ENCODE results near the gene CCKAR. TPM values are rescaled to one million over a fixed set of nuclear protein-coding genes. Genes with fewer than 3 reads are reported as not detected.

CCKAR gene
- total RNA-seq, 2 donors from 2014 or later = 1.0 TPM; not detected in 1

GRCh38 chr4:26433556-26433955 lies 56.7 kb downstream of the CCKAR start:
- TF ChIP-seq POLR2A (IDR thresholded peaks at IDR 0.05) = no peak
- TF ChIP-seq CTCF (IDR thresholded peaks at IDR 0.05) = no peak
- Histone ChIP-seq H3K4me1 (peaks cover 30% of the 10 kb centered on the region), H3K27me3 (no peaks in the 10 kb centered on the region), H3K36me3 (replicated peaks in 1 of 2; ENCODE audit: insufficient read depth in 1 of 2, low read depth in 2 of 2) (no peaks in the 10 kb centered on the region), H3K27ac (peak overlapping the region in 2 of 4 donors; percentile 6 to 8), H3K4me3 (no peak overlapping the region), H3K9me3 (no peaks in the 10 kb centered on the region)
- intact Hi-C loops (cut with DNase I) = no loop called here
- DNase-seq = no peak
- no peak for ATAC-seq
- 73 to 82% methylated on average over 1 of the region's 1 CpG for WGBS, 2 donors

GRCh38 chr4:26432419-26432818 lies 57.9 kb downstream of the CCKAR start:
- peak overlapping the region in 3 of 4 donors; percentile 1 to 53 (median 8) for H3K27ac ChIP-seq
- H3K27me3 ChIP-seq = no peaks in the 10 kb centered on the region

GRCh38 chr4:26431461-26432180 lies 58.7 kb downstream of the CCKAR start:
- ATAC-seq (no peak), DNase-seq (no peak)
- H3K4me3 ChIP-seq = no peak overlapping the region
- no peaks in the 10 kb centered on the region for H3K9me3 ChIP-seq
- WGBS, 2 donors = 37 to 55% methylated on average over 2 of the region's 2 CpGs
- peaks cover 37% of the 10 kb centered on the region for H3K4me1 ChIP-seq
- no peaks in the 10 kb centered on the region for H3K27me3 ChIP-seq
- TF ChIP-seq POLR2A (IDR thresholded peaks at IDR 0.05) (no peak), CTCF (IDR thresholded peaks at IDR 0.05) (no peak)
- H3K27ac ChIP-seq = peak overlapping the region in 2 of 4 donors; percentile 8 to 53
- intact Hi-C loops (cut with DNase I) = no loop called here
- no peaks in the 10 kb centered on the region for H3K36me3 ChIP-seq (replicated peaks in 1 of 2; ENCODE audit: insufficient read depth in 1 of 2, low read depth in 2 of 2)

More at GRCh38 chr4:26432419-26432818, 57.9 kb downstream of the CCKAR start:
- Histone ChIP-seq H3K36me3 (replicated peaks in 1 of 2; ENCODE audit: insufficient read depth in 1 of 2, low read depth in 2 of 2) (no peaks in the 10 kb centered on the region), H3K4me1 (peaks cover 32% of the 10 kb centered on the region), H3K9me3 (no peaks in the 10 kb centered on the region), H3K4me3 (no peak overlapping the region)
- WGBS, 2 donors = 23 to 36% methylated on average over 5 of the region's 5 CpGs
- no peak for TF ChIP-seq POLR2A (IDR thresholded peaks at IDR 0.05)
- TF ChIP-seq CTCF (IDR thresholded peaks at IDR 0.05) = no peak
- ATAC-seq = no peak
- intact Hi-C loops (cut with DNase I) = no loop called here
- no peak for DNase-seq

Other genes with a start within 250 kb of the CCKAR start
- 10 to 100 TPM; 32.7 to 37.9 TPM for gene RBPJ, start 169.5 kb downstream of the CCKAR start, total RNA-seq
- gene TBC1D19, start 93.6 kb upstream of the CCKAR start, total RNA-seq = 10 to 100 TPM; 22.8 to 30.7 TPM

All from body of pancreas (tissue), 4 donors.